Measurements from ENCODE around the gene SLC18A3. TPM values are rescaled to one million over a fixed set of nuclear protein-coding genes. Genes with fewer than 3 reads are reported as not detected.
A peak's percentile ranks its signal among the peaks of the same experiment; 100 is the strongest.

The SLC18A3 gene
- total RNA-seq (2014; rRNA removed; shearing (Covaris generic)) = not detected in 2 replicates
- not detected in 2 replicates for polyA plus RNA-seq (2014; cell fraction: nucleus; rRNA removed)

DNA sequence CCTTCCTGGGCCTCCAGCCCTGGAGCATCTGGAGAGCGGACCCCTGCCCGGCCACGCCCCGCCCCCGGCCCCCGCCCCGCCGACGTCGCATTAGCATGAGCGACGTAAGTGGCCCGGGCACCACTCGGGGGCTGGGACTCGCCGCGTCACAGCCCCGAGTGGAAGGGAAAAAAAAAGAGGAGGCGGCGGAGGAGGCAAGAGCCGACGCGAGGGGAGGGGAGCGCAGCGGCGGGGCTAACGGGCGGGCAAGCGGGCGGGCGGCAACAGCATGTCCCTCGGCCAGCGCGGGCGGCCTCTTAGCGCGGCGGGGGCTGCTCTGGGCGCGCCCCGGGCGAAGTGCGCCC lies at the start of gene SLC18A3:
Gene SLC18A3 (plus strand): TSS at position 197 of the 344 bp plus-strand sequence. CDS start 431 bp downstream, outside the sequence.
- no peak for DNase-seq (ENCODE audit: extremely low read depth, low read depth)

DNA sequence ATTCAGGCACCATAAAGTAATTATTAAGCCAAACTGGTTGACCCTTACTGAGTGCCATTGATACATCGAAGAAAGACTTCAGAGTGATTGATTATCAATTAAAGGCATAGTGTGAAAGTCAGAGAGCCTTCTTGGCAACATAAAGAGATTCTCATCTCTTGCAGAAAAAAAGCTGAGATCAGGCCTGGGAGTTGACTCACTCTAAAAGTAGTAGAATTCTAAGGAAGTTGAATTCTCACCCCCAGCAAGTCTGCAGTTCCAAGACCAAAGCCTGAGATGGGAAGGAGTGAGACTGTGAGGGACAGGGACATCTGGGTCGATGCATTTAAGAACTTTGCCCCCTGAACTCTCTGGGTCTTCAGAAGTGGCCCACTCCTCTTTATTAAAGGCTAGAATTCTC lies 49.6 kb upstream of the SLC18A3 start:
- DNase-seq (ENCODE audit: extremely low read depth, low read depth) = no peak

DNA sequence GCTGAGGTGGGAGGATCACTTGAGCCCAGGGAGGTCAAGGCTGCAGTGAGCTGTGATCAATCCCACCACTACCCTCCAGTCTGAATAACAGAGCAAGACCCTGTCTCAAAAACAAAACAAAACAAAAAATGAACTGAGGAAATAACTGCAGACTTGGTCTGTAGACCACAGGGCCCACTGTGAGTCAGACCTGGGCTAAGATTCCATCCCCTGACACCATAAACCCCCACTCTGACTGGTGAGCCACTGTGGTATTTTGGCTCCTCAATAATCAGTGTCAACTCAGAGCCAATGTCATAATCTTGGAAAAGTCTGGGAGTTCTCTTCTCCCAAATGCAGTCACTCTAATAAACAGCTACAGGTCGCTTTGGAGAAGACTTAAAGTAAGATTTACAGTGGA lies 47.2 kb upstream of the SLC18A3 start:
- no peak for DNase-seq (ENCODE audit: extremely low read depth, low read depth)

DNA sequence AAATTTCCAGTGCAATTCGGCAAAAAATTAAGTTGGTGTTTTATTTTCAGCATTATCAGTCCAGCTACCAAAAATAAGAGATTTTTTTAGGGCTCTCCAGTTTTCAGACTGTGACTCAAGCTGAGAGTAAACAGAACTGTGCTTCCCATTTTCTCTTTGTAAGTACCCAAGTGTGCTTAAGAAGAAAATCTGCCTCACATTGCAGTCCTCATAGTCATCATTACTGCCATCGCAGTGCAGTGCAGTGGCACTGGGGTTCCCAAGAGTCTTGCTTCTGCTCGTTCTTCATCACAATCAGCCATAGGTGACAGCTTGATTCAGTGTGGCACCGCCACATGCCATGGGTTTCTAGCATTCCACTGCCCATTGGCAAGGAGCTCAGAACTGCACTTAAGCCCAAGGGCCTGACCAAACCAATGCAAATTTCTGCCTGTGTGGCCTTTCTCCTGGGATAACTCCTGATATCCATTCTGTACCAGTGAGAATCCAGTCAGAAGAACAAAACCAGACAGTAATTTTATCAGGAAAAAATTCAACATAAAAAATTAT lies 45.6 kb upstream of the SLC18A3 start:
- no peak for DNase-seq (ENCODE audit: extremely low read depth, low read depth)

DNA sequence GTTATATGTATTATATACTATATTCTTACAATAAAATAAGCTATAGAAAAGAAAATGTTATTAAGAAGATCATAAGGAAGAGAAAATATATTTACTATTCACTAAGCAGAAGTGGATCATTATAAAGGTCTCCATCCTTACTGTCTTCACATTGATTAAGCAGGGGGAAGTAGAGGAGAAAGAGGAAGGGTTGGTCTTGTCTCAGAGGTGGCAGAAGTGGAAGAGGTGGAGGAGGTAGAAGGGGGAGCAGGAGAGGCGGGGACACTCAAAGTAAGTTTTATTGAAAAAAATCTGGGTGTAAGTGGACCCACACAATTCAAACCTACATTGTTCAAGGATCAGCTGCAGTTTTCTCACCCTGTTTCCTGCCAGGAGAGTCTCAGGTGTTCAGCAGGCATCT lies 42.3 kb upstream of the SLC18A3 start:
- DNase-seq (ENCODE audit: extremely low read depth, low read depth) = no peak

DNA sequence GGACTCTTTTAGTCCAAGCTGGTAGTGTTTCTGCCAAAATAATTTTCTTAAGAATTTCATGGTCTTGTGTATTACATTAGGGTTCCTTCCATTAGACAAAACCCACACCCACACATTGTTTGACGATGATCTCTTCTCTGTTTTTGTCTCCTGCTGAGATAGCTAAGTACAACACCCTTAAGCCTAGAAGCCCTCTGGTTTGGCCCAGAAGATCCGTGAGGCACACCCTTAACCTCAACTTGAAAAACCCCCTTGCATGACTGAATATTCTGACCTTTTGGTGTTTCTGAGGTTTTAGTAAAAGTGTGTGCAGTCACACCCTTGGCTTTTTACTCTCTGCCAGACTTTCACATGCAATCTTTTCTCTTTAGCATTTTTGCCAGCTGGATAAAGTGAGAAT lies 41.9 kb upstream of the SLC18A3 start:
- DNase-seq (ENCODE audit: extremely low read depth, low read depth) = no peak

DNA sequence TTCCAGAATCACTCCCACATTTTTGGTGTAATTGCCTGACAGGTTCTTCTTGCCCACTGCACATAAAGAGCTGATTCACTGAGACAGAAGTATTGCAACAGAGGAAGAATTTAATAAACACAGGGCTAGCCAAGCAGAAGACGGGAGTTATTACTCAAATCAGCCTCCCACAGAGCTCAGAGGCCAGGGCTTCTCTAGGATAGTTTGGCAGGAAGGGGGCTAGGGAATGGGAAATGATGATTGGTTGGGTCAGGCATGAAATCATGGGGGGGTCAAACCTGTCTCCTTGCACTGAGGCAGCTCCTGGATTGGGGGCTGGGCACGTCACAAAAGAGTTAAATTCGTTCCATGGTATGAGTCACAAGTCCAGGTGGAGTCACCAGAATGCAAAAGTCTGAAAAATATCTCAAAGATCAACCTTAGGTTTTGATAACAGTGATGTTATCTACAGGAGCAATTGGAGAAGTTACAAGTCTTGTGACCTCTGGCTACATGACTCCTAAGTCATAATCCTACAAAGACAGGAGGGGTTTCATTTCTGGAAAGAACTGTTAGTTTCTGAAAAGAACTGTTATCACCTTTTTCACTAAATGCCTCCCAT lies 41.0 kb upstream of the SLC18A3 start:
- DNase-seq (ENCODE audit: extremely low read depth, low read depth) = no peak

DNA sequence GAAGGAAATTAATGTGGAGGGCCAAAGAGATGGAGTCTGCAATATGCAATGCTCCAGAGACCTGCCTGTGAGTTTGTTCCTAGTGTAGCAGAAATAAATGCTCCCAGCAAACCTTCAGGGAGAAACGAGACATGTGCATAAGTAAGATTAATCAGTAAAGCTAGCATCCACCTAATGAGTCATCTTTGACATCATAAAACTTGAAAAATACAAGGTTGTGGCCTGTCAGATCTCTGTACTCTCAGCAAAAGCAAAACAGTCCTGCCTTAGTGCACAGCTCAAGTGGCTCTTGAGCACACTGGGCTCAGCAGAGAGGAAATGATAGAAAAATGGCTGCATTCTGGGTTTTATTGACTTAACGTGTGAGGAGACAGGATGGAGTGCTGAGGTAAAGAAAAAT lies 38.7 kb upstream of the SLC18A3 start:
- DNase-seq (ENCODE audit: extremely low read depth, low read depth) = no peak

DNA sequence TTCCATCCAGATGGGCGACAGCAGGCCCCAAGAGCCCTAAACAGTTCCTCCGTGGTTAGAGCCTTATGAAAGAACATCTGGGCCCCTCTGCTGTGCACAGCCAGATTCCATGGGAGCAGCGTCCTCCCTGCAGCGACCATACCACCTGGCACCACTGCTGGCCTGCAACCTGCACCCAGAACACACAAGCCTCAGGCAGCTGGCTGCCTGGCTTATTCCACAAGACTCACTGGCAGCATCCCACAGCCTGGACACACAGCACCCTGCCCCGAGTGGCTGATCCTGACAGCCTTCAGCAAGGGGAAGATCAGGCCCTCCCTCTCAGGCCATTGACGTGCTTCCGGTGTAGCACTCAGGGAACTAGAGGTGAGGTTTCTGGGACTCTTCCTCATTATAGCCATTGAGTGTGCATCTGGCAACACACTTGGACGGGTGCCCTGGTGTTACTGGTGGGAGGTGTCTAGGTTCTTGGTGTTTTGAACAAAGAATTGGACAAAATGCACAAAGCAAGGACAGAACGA lies 37.5 kb upstream of the SLC18A3 start:
- no peak for DNase-seq (ENCODE audit: extremely low read depth, low read depth)

DNA sequence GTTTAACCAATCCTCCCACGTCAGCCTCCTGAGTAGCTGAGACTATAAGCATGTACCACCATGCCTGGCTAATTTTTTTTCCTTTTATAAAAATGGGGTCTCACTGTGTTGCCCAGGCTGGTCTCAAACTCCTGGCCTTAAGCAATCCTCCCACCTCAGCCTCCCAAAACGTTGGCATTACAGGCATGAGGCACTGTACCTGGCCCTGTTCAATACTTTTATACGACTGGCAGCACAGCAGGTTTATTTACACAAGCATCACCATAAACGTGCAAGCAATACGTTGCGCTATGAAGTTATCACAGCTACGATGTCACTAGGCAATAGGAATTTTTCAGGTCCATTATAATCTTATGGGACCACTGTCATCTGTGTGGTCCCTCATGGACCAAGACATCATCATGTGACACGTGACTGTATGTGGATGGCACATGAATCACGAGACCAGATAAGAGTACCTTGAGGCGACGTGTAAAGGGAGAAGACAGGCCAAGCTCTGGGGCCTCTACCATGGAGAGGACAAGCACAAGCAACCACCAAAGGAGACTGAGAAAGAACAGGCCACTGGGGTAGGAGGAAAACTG lies 34.5 kb upstream of the SLC18A3 start:
- DNase-seq (ENCODE audit: extremely low read depth, low read depth) = no peak

DNA sequence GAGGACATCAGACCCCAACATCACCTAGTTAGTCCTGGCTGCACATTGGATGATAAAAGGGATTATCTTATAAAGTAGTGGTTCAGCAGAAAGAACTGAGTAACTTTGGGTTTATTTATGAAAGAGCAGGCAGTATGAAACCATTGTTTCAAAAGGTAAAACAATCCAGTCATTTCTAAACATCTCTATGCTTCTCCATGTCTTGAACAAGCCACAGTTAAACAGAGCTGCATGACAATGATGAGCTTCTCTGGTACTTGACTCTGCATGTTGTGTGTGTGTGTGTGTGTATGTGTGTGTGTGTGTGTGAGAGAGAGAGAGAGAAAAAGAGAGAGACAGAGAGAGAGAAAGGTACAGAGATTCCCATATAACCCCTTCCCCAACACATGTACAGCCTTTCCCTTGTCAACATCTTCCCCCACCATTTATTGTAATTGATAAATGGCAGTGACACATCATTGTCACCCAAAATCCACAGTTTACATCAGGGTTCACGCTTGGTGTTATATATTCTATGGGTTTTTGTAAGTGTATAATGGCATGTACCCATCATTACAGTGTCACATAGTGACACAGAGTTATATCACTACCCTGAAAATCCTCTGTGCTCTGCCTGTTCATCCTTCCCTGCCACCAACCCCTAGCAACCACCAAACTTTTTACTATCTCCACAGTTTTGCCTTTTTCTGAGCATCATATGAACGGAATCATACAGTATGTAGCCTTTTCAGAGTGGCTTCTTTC lies 32.8 kb upstream of the SLC18A3 start:
- no peak for DNase-seq (ENCODE audit: extremely low read depth, low read depth)

DNA sequence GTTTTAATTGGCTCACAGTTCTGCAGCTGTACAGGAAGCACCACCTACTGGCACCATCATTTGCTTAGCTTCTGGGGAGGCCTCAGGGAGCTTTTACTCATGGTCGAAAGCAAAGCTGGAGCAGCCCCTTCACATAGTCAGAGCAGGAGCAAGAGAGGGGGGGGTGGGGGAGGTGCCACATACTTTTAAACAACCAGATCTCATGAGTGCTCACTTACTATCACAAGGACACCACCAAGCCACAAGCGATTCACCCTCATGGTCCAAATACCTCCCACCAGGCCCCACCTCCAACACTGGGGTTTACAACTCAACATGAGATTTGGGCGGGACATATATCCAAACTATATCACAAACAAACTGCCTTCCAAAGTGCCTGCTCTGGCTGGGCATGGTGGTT lies 31.7 kb upstream of the SLC18A3 start:
- DNase-seq (ENCODE audit: extremely low read depth, low read depth) = no peak

DNA sequence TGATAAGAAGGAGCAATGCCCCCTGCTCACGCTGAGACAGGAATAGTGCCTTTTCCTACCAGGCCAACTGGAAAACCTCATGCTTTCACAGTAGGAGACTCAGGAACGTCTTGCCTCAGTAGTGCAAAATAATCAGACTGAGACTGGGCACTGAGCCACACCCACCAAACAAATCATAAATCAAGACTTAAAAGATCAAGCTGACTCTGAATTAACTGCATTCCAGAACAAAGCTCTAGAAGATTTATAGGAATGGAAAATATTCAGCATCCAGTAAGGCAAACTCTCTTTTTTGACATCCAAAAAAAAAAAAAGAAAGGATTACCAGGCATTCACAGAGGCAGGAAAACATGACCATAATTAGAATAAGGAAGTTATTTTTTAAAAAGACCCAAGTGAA lies 30.5 kb upstream of the SLC18A3 start:
- DNase-seq (ENCODE audit: extremely low read depth, low read depth) = no peak

DNA sequence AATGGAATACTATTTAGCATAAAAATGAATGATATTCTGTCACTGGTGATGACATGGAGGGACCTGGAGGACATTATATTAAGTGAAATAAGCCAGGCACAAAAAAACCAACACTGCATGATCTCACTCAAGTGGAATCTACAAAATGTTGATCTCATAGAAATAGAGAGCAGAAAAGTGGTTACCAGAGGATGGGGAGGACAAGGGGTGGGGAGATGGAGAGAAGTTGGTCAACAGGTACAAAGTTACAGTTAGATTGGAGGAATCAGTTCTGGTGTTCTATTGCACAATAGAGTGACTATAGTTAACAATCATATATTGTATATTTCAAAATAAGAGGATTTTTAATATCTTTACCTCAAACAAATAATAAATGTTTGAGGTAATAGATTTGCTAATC lies 24.7 kb upstream of the SLC18A3 start:
- no peak for DNase-seq (ENCODE audit: extremely low read depth, low read depth)

DNA sequence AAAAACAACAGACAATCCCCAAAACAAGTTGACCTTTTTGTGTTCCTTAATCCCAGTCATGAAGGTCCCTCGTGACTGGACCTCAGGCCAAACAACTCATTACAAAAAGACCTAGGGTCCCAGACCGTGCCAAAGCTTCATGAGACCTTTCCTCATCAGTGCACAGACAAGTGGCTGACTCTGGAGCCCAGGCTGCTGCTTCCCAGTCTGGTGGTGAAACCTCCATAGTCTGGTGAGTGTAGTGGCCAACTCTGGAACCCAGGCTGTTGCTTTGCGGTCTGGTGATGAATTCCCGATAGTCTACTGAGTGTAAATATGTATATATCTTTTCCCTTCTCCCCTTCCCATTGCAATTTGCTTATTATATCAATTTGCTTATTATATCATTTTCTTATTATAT lies 22.1 kb upstream of the SLC18A3 start:
- DNase-seq (ENCODE audit: extremely low read depth, low read depth) = no peak

DNA sequence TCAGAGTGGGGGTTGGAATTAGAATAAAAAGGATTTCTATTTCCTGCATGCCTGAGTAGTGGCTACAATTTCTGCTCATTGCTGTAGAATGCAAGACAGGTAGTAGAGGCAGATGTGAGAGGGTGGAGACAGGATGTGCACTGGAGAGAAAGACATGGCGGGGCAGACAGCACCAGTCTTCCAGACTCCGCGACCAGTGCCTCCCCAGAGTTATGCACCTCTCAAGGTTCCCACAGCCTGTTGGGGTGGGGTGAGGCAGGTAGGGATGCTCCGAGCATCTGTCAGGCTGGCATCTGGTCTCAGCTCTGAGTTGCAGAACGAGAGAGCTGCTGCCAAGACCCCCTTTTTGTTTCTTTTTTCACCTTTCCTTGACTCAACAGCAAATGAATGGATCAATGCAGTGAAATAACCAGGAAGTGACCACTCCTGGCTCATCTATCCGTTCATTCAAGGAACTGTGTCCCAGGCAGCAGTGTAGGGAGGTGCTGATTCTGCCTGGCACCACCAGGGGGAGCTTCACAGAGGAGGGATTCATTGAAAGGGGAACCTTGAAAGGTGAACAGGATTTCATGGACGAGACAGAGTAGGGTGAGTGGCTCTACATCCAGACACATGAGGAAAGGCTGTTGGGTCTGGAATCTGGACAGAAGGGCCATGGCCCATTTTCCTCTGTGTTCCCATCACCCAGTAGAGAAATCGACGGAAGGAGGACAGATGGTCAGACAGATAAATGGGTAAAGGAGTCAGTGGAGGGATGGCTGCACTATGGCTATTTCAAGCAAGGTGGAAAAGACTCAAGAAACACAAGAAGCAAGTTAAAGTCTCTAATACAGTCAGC lies 17.2 kb upstream of the SLC18A3 start:
- DNase-seq (ENCODE audit: extremely low read depth, low read depth) = peak; percentile 67

DNA sequence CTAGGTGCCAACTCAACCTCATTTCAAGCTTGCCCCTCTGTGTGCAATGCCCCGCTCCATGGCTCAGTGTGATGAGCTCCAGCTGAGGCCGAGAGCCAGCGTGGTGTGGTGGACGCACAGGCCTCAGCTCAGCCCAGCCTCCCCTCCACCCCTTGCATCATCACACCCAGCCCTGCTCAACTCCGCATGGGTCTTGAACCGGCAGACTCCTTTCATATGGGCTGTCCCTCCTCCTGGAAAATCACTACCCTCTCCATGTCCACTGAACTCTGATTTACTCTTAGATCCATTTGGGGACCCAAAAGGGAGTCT lies 16.6 kb upstream of the SLC18A3 start:
- DNase-seq (ENCODE audit: extremely low read depth, low read depth) = no peak

DNA sequence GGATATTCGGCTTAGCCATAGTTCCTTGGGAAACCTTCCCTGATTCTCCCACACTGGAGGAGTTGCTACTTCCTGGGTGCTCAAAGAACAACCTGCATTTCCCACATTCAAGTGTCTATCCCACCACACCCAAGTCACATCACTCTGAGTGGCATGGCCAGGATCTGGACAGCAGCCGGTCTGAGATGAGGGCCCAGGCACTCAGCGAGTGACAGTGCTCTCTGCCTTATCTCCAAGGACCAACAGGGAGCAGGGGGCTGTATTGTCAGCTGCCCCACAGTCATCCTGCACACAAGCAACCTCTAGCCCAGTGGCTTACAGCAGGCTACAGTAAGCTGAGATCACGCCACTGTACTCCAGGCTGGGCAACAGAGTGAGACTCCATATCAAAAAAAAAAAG lies 16.1 kb upstream of the SLC18A3 start:
- DNase-seq (ENCODE audit: extremely low read depth, low read depth) = no peak

DNA sequence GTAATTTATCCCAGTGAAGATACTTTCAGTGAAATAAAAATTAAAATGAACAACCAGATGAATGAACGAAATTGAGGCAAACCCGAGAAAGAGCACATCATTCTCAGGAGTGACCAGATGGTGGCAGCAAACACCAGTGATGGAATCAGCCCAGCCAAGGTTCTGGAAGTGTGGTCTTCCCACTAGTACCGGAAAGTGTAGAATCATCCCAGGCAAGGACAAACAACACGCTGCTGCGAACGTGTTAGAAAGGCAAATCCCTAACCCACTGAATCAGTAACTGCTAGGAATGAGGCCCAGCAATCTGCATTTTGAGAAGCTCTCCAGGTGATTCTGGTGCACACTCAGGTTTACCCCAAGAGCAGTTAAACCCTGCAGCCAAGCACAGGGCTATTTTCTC lies 15.5 kb upstream of the SLC18A3 start:
- DNase-seq (ENCODE audit: extremely low read depth, low read depth) = peak; percentile 67

DNA sequence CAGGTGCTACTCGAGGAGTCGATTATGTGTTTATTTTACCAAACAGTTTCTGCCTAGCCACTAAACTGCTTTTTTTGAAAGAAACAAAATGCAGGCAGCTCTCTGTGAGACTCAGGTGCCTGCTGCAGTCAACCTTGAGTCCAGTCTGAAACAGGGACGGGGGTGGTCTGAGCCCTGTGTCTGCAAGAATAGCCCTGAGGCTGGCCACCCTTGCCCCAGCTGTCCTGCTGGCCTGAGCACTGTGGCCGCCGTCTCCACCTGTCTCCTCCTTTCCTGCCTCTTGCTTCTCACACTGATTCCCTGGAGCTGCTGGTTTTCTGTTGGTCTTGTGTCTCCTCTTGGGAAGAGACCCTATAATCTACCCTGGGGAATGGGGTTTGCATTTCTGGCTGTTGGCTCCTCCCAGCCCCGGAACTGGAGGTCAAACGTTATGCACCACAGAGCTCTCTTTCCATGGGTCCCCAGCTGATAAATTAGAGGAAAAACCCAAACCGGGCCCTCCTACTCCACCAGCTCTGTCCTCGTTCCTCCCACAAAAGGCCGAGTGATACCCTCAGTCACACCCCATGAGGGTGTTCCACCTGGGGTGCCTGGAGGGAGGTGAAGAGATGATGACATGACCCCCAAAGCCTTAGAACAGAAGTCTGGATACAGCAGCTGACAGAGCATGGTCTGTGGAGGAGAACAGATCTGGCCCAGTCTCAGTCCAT lies 15.0 kb upstream of the SLC18A3 start:
- no peak for DNase-seq (ENCODE audit: extremely low read depth, low read depth)
